ENCODE data around the gene OR4C46.
"Not testable (repeated sequence)": the region's sequence is repeated elsewhere in the genome, so short reads cannot be mapped to it uniquely, and the experiment has no call there.

The OR4C46 gene

GRCh38 chr11:54603898-54604297, at the start of gene OR4C46:
TSS of gene OR4C46 (minus strand) at chr11:54603998. CDS start at chr11:54603998, 0 bp downstream.
- H3K4me3 ChIP-seq (ENCODE audit: low read depth, low read length), result no peak within 1 kb of the TSS
- no peak for DNase-seq (ENCODE audit: low read depth)

DNA sequence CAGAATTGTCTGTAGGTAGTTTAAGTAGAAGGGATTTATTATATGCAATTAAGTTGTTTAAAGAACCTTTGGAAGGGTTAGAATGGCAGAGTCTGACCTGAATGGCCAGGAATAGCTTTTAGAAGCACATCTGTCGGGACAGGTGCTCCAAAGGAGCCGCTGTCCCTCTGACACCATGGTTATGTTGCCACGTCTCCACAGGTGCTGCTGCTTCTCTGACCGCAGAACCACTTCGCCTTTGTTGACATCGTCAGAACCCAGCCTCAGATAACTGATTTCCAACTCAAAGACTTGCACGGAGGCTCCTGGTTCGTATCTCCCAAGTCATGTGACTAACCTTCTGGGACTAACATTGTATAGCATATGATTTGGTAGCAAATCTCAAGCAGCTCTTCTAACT, 41.8 kb upstream of the OR4C46 start:
- not testable (repeated sequence) for H3K4me3 ChIP-seq (ENCODE audit: low read depth, low read length); DNase-seq (ENCODE audit: low read depth)

- H3K4me3 ChIP-seq (ENCODE audit: low read depth, low read length); DNase-seq (ENCODE audit: low read depth): not testable (repeated sequence)
These were observed 42.4 kb downstream of the OR4C46 start for GRCh38 chr11:54561439-54561838.

DNA sequence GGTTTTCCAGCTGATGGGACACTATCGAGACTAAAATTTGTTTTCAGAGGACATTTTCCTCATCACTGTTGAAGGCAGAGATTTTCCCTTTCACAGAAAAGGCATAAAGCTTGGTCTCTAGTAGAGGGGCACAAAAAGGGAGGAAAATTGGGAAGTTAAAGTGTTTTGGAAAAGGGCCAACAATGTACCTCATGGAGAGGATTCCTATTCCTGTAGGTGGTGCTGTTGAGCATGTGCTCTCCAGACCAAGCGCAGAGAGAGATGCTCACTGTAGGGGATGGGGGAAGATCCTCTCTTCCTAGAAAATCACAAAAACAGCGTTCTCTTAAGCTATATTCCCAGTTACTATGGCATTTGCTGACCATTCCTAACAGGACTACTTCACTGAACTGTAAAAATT, 44.9 kb downstream of the OR4C46 start:
- no peak for DNase-seq (ENCODE audit: low read depth)
- no peak overlapping the region for H3K4me3 ChIP-seq (ENCODE audit: low read depth, low read length)

- DNase-seq (ENCODE audit: low read depth), result no peak
- no peak overlapping the region for H3K4me3 ChIP-seq (ENCODE audit: low read depth, low read length)
These were observed 45.4 kb downstream of the OR4C46 start for GRCh38 chr11:54558407-54558806.
